Subcutaneous adipose tissue (tissue), 4 donors: ENCODE results near the gene MAB21L3. TPM values are rescaled to one million over a fixed set of nuclear protein-coding genes. Genes with fewer than 3 reads are reported as not detected.

Experiments used
- total RNA-seq, 4 donors: library from RNA; depleted of rRNA; stranded (reverse); fragments of >200 nt; gene quantifications; one replicate each; pipeline ENCODE4 v1.1.0, GENCODE V29; 2016
- TF ChIP-seq, protein P1 (sequence below): fragments of 450-650 bp; IDR thresholded peaks from one replicate; pipeline ENCODE4 v1.5.1; 2016; ENCODE audit warnings: low read depth, mild to moderate bottlenecking, control low read depth, antibody characterized with exemption, moderate library complexity

The MAB21L3 gene
- 1 to 10 TPM in 3 of 4 donors, under 1 TPM in 1; 0.75 to 6.3 (median 2.4) TPM for total RNA-seq

DNA sequence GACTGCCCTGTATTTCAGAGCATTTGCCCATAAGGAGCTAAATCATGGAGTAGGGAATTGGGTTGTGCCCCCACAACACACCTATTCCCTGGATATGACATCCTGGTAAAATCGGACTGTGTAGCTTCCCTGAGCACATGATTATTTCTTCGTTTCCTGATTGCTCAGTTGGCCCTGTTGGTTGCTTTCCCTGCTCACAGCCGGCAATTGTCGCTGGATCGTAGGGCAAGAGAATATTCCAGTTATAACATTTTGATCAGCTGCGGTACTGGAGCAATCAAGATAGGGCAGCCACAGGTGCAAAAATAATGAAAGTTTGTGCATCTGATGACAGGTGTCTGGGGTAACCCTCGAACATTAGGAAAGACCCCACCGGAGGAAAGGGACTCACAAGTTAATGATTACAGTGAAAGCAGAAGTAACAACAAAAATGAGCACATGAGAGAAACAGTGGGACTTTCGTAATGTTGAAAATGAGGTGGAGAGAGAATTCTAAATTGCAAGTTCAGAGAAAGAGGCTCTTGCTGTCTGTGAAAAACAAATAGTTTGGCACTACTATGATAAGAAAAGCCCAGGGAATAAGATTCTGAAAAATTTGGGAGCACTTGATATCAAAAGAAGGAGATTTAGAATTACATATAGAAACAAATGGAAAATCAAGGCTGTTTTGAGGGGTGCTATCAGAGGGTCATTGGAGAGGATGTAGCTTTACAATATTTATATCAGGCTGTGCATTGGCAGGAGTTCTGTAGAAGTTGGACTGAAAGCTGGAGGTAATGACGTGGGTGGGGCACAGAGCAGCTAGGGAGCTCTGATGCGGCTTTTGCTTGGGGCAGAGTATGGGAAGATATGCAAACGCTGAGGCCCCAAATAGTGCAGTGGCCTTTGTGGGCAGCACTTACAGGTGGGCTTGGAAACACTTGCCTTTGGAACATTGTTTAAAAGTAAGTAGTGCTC is at the start of gene MAB21L3:
Gene MAB21L3 (plus strand): TSS at position 833 of the 957 bp plus-strand sequence. CDS start 1,217 bp downstream, outside the sequence.
- TF ChIP-seq, protein P1, sequence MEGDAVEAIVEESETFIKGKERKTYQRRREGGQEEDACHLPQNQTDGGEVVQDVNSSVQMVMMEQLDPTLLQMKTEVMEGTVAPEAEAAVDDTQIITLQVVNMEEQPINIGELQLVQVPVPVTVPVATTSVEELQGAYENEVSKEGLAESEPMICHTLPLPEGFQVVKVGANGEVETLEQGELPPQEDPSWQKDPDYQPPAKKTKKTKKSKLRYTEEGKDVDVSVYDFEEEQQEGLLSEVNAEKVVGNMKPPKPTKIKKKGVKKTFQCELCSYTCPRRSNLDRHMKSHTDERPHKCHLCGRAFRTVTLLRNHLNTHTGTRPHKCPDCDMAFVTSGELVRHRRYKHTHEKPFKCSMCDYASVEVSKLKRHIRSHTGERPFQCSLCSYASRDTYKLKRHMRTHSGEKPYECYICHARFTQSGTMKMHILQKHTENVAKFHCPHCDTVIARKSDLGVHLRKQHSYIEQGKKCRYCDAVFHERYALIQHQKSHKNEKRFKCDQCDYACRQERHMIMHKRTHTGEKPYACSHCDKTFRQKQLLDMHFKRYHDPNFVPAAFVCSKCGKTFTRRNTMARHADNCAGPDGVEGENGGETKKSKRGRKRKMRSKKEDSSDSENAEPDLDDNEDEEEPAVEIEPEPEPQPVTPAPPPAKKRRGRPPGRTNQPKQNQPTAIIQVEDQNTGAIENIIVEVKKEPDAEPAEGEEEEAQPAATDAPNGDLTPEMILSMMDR: no peak

DNA sequence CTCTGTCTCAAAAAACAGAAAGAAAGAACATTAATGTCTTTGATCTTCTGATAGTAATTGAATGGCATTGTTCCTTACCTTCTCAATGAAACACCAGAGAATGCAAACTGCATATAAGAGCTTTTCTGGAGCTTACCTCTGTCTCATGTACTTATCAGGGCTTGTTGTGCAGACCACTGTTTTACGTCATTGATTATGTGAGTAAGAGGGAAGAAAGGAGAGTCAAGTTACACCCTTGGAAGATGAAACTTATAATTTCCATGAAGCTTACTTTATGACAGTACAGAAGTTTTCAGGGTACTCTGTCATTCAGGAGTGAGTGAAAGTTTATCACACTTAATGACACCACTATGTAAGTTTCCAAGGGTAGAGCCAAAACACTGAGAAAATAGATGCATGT is 49.0 kb upstream of the MAB21L3 start:
- TF ChIP-seq, protein P1: no peak

DNA sequence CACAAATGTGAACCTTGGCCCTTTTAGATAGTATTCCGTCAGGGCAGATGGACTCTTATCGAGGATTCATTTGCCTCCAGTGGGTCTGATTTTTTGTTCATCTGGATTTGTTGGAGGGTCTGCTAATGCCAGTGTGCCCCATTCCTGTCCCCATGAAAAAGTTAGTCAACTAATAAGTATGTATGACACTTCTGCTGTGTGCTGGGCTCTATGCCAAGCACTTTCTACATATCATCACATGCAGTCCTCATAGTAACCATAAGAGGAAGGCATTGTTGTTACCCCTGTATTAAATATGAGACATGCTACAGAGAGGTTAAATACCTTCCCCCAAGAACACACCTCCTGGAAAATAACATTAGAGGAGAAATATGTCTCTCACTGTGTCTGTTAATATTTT is 46.6 kb upstream of the MAB21L3 start:
- TF ChIP-seq, protein P1: no peak

DNA sequence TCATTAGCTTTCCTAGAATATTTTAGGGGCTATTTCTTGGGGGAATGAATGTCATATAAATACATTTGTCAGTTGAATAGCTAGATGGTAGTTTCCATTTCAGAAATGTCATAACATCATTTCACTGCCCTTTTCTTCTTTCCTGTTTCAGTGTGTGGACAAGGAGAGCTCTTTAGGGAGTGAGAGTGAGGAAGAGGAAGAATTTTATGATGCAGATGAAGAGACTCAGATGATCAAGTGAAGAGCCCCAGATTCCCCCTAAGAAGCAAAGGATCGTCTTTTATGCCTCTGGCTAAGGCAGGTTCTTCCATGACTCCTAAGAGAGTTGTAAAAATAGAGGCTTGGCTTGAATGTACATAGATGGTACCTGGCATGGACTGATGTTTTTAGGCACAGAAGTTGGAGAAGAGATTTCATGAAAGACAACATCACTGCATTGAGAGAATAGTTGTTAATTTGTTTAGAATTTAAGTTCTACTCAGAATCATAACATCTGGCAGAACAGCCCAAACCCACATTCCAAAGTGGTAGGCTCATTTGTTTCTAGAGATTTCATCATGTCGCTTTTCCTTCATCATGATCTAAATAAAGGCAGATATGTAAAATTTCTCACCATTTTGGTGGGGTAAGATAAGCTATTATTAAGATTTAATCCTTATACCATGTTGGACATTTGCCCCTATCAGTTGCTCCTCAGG is 44.2 kb upstream of the MAB21L3 start:
- TF ChIP-seq, protein P1: no peak

DNA sequence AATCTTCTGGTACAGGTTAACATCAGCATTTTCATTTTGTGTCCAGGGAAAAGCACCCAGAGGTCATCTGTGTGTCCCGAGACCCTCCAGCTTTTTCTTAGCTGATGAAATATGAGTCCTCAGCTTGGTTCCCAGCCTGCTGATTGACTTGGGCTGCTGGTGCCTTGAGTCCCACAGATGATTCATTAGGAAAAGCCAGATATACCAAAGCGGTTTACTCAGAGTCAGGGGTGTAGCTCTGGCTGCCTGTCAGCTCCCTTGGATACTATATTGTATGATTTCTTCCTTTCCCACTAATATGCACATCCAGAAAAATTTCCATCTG is 43.7 kb upstream of the MAB21L3 start:
- TF ChIP-seq, protein P1: no peak

DNA sequence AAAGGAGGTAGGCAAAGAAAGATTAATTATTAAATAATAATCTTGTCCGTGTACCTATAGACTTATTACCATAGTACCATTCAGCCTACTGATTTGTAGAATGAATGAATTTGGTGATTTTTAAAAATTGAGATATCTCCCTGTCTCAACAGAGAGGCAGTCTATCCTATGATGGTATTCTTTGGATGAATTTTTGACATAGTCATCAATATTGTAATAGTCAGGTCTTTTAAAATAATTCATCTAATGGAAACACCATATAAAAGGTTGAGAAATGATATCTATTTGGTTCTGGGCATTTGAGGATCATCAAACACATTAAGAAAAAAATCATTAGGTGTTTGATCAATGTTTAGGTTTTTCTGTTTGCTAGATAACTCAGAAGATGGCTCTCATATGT is 35.6 kb upstream of the MAB21L3 start:
- TF ChIP-seq, protein P1: no peak

DNA sequence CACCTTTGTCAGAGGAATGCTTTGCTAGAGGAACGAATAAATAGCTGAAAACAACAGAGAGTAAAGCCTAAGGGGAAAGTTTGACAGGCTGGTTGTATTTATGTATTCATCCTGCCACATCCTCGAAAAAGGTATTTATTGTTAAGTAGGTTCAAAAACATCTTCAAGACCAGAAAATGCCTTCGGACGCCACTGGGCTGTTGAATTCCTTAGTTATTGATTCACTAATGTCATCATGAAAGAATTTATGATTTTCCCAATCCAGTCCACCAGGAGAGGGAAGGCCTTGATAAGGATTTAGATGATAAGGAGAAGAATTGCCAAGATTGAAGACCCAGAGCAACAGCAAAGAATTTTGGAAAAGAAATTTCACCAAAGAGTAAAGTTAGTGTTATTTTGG is 35.2 kb upstream of the MAB21L3 start:
- TF ChIP-seq, protein P1: no peak
